Measurements from ENCODE around the gene ZBTB20. TPM values are rescaled to one million over a fixed set of nuclear protein-coding genes. Genes with fewer than 3 reads are reported as not detected.

ZBTB20 gene
- total RNA-seq, 1 donor from 2014 or later = 62.0 TPM

DNA sequence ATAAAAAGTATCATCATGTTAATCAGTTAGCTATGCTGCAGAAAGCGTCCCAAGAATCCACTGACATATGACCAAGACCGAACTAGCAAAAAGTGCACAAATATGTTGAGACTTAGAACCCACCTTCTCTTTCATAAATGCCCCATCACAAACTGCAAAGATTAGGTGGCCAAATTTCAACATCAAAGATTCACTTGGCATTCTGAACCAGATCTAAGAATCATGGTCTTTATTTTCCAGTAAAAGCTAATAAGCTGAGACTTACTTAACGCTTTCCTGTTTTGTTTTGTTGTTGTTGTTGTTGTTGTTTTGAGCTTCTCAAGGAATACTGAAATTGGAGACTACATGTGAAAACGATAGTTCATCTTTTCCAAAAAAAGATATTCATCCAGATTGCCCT lies 62.4 kb downstream of the ZBTB20 start:
- TF ChIP-seq, protein P1, sequence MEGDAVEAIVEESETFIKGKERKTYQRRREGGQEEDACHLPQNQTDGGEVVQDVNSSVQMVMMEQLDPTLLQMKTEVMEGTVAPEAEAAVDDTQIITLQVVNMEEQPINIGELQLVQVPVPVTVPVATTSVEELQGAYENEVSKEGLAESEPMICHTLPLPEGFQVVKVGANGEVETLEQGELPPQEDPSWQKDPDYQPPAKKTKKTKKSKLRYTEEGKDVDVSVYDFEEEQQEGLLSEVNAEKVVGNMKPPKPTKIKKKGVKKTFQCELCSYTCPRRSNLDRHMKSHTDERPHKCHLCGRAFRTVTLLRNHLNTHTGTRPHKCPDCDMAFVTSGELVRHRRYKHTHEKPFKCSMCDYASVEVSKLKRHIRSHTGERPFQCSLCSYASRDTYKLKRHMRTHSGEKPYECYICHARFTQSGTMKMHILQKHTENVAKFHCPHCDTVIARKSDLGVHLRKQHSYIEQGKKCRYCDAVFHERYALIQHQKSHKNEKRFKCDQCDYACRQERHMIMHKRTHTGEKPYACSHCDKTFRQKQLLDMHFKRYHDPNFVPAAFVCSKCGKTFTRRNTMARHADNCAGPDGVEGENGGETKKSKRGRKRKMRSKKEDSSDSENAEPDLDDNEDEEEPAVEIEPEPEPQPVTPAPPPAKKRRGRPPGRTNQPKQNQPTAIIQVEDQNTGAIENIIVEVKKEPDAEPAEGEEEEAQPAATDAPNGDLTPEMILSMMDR (IDR thresholded peaks at IDR 0.05; ENCODE audit: borderline replicate concordance) = no peak
- H3K27ac ChIP-seq (replicated peaks) = peak overlapping the region; percentile 31
- H3K4me1 ChIP-seq = peaks cover 76% of the 10 kb centered on the region

DNA sequence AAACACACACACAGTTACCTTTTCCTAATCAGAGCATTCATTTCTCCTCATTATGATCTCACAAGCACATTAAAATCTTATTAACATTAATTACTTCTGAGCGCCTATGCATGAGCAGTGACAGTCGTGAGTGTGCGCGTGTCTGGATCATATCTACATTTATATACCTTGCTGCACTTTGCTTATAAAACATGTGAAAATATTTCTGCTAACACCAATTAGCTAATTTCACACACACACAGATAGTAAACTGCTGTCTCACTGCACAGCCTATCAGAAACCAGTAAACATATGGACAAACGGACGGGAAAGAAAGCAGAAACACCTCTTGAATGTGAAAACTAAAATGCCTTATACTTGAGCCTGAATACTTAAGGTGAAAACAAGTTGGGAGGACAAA lies 64.8 kb downstream of the ZBTB20 start:
- H3K9me3 ChIP-seq (replicated peaks) = no peaks in the 10 kb centered on the region
- intact Hi-C loops (cut with micrococcal nuclease) = no loop called here
- H3K4me3 ChIP-seq = no peak overlapping the region
- DNase-seq = no peak
- H3K27me3 ChIP-seq (ENCODE audit: low read depth) = no peaks in the 10 kb centered on the region
- TF ChIP-seq, protein P1 (IDR thresholded peaks at IDR 0.05; ENCODE audit: borderline replicate concordance) = no peak
- H3K4me1 ChIP-seq = peaks cover 72% of the 10 kb centered on the region
- H3K36me3 ChIP-seq = no peaks in the 10 kb centered on the region
- H3K27ac ChIP-seq (replicated peaks) = no peak overlapping the region

More for the DNA sequence above, 62.4 kb downstream of the ZBTB20 start:
- Histone ChIP-seq H3K9me3 (replicated peaks) (no peaks in the 10 kb centered on the region), H3K36me3 (no peaks in the 10 kb centered on the region), H3K4me3 (no peak overlapping the region), H3K27me3 (ENCODE audit: low read depth) (no peaks in the 10 kb centered on the region)
- DNase-seq = no peak
- intact Hi-C loops (cut with micrococcal nuclease) = no loop called here

DNA sequence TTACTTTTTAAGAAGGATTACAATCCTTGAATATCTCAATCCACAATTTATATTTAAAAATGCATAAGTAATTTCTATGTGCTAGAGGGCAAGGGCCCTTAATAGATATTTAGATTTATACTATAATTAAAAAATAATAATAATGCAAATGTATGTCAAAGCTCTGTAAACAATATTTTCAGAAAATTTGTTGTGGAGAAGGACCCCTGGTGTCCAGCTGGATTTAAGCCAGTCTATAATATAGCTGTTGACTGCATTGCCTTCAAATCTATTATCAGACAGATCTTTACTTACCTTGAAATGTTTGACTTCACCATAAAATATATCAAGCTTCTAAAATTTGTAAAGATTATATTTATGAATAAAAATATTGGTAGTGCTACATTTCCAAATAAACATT lies 65.6 kb downstream of the ZBTB20 start:
- Histone ChIP-seq H3K36me3 (peaks cover 6% of the 10 kb centered on the region), H3K9me3 (replicated peaks) (no peaks in the 10 kb centered on the region), H3K4me3 (no peak overlapping the region), H3K27ac (replicated peaks) (no peak overlapping the region), H3K4me1 (peaks cover 64% of the 10 kb centered on the region), H3K27me3 (ENCODE audit: low read depth) (no peaks in the 10 kb centered on the region)
- TF ChIP-seq, protein P1 (IDR thresholded peaks at IDR 0.05; ENCODE audit: borderline replicate concordance) = no peak
- intact Hi-C loops (cut with micrococcal nuclease) = no loop called here
- DNase-seq = no peak

DNA sequence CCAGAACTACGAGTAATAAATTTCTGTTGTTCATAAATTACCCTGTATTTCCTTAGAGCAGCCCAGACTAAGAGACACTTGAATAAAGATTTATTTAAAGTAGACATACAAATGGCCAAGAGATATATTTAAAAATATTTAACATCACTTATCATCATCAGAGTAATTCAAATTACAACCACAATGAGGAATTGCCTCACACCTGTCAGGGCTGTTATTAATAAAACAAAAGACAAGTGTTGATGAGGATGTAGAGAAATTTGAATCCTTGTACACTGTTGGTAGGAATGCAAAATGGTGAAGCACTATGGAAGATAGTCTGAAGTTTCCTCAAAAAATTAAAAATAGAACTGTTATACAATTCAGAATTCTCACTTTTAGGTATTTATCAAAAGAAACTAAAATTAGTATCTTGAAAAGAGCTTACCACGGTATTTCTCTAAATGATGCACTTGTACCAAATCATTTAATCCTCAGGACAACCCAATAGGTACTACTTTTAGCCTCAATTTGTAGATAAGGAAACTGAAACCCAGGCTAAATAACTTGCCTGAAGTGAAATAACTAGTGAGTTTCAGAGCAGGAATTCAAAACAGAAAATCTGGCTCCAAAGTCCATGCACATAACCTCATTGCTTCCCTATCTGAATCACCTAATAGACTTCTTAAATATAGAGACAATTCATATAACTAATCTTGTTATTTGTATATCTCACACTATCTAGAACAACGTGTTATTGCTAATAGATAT lies 69.4 kb downstream of the ZBTB20 start:
- no peak for DNase-seq
- TF ChIP-seq, protein P1 (IDR thresholded peaks at IDR 0.05; ENCODE audit: borderline replicate concordance) = no peak
- Histone ChIP-seq H3K36me3 (peaks cover 6% of the 10 kb centered on the region), H3K27ac (replicated peaks) (no peak overlapping the region), H3K4me1 (peaks cover 51% of the 10 kb centered on the region), H3K4me3 (no peak overlapping the region), H3K27me3 (ENCODE audit: low read depth) (no peaks in the 10 kb centered on the region), H3K9me3 (replicated peaks) (peaks cover 7% of the 10 kb centered on the region)
- intact Hi-C loops (cut with micrococcal nuclease) = no loop called here

DNA sequence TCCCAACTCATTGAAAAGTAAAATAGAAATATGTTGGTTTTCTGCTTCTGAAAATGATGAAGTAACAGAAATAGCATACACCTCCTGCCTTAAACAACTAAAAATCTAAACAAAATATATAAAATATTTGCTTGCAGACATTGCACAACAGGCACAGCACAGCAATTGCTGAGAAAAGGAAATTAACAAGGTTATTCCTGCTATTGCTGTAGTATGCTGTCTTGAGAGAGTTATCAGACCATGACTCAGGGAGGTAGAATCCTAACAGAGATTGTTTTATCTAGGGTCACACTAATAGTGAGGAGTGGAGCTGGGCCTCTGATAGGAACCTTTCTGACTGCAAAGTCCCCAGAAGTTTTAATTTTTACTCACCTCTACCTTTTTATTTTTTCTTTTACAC lies 72.6 kb downstream of the ZBTB20 start:
- intact Hi-C loops (cut with micrococcal nuclease) = no loop called here
- peaks cover 6% of the 10 kb centered on the region for H3K36me3 ChIP-seq

More for the DNA sequence above, 72.6 kb downstream of the ZBTB20 start:
- Histone ChIP-seq H3K4me1 (peaks cover 58% of the 10 kb centered on the region), H3K27me3 (ENCODE audit: low read depth) (no peaks in the 10 kb centered on the region), H3K9me3 (replicated peaks) (peaks cover 7% of the 10 kb centered on the region), H3K4me3 (no peak overlapping the region), H3K27ac (replicated peaks) (peak overlapping the region; percentile 7)
- no peak for DNase-seq
- TF ChIP-seq, protein P1 (IDR thresholded peaks at IDR 0.05; ENCODE audit: borderline replicate concordance) = no peak
